ENCODE results near the gene LKAAEAR1. TPM values are rescaled to one million over a fixed set of nuclear protein-coding genes. Genes with fewer than 3 reads are reported as not detected.

Gene LKAAEAR1
- total RNA-seq, 4 donors from 2014 or later, result not detected

GRCh38 chr20:64039293-64040160, 44.7 kb downstream of the LKAAEAR1 start:
- Histone ChIP-seq H3K36me3 (peaks cover 0 to 12% (median 0%) of the 10 kb centered on the region in 3 donors), H3K27me3 (peaks cover 0 to 44% of the 10 kb centered on the region in 2 donors), H3K4me1 (peaks cover 0 to 48% (median 27%) of the 10 kb centered on the region in 4 donors), H3K27ac (peak overlapping the region in 3 of 4 donors; percentile 15 to 79 (median 57)), H3K4me3 (peak overlapping the region; percentile 47 to 59 (median 56)), H3K9me3 (no peaks in the 10 kb centered on the region)
- no peak for DNase-seq
- TF ChIP-seq POLR2A (IDR thresholded peaks at IDR 0.05), result no peak
- TF ChIP-seq, protein P1, sequence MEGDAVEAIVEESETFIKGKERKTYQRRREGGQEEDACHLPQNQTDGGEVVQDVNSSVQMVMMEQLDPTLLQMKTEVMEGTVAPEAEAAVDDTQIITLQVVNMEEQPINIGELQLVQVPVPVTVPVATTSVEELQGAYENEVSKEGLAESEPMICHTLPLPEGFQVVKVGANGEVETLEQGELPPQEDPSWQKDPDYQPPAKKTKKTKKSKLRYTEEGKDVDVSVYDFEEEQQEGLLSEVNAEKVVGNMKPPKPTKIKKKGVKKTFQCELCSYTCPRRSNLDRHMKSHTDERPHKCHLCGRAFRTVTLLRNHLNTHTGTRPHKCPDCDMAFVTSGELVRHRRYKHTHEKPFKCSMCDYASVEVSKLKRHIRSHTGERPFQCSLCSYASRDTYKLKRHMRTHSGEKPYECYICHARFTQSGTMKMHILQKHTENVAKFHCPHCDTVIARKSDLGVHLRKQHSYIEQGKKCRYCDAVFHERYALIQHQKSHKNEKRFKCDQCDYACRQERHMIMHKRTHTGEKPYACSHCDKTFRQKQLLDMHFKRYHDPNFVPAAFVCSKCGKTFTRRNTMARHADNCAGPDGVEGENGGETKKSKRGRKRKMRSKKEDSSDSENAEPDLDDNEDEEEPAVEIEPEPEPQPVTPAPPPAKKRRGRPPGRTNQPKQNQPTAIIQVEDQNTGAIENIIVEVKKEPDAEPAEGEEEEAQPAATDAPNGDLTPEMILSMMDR (IDR thresholded peaks at IDR 0.05), result no peak

DNA sequence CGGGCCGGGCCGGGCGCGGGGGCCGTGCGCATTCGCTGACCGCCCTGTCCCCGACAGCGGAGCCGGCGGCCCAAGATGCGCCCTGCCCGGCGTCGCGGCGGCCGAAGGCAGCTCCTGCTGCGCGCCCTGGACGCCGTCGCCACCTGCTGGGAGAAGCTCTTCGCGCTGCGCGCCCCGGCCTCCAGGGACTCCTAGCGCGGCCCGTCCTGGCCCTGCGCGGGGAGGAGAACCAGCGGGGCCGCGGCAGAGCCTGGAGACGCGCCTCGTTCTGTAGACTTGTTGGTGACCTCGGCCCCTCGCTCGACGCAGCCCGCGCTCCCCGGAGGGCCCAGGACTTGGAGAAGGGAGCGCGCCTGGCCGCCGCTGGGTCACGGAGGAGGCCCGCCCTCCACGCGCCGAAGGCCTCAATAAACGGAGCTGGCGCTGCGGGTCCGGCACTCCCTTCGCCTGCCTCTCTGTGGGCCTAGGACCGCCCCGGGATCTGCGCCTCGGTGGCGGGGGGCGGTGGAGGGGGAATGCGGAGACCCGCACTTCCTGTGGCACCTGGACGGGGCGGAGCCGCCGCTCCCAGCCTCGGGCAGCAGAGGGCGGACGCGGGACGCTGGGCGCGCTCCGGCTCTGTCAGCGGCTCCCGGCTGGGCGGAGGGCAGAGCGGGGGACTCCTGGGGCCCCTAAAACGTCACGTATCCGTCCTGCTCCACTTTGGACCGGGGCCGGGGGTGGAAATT, 45.5 kb downstream of the LKAAEAR1 start:
- H3K36me3 ChIP-seq, result peaks cover 0 to 20% (median 0%) of the 10 kb centered on the region in 3 donors
- H3K27me3 ChIP-seq, result peaks cover 0 to 44% of the 10 kb centered on the region in 2 donors
- peak overlapping the region; percentile 47 to 59 (median 56) for H3K4me3 ChIP-seq
- no peaks in the 10 kb centered on the region for H3K9me3 ChIP-seq
- H3K27ac ChIP-seq, result peak overlapping the region; percentile 24 to 79 (median 46)
- no peak for TF ChIP-seq POLR2A (IDR thresholded peaks at IDR 0.05)
- TF ChIP-seq, protein P1 (IDR thresholded peaks at IDR 0.05), result peak; percentile 47 to 73 (median 62)
- peak; percentile 81 to 90 (median 85) for DNase-seq
- peaks cover 0 to 48% (median 27%) of the 10 kb centered on the region in 4 donors for H3K4me1 ChIP-seq

DNA sequence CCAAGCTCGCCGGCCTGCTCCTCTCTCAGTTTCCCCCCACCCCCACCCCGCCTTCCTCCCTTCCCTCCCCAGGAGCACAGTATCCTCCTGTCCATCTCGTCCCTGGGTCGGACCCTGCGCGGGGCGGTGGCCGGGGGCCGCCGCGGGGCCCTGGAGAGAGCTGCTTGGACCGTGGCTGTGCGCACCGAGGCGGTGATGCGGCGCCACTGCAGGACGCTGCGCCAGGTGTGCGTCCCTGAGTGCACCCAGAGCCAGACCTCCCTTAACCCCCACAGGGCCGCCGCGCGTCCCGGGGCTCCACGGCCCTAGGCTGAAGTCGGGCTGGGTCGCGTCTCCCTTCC, 46.0 kb downstream of the LKAAEAR1 start:
- Histone ChIP-seq H3K4me3 (peak overlapping the region; percentile 47 to 59 (median 56)), H3K36me3 (peaks cover 0 to 25% (median 0%) of the 10 kb centered on the region in 3 donors), H3K27me3 (peaks cover 0 to 44% of the 10 kb centered on the region in 2 donors), H3K9me3 (no peaks in the 10 kb centered on the region), H3K4me1 (peaks cover 0 to 48% (median 27%) of the 10 kb centered on the region in 4 donors), H3K27ac (peak overlapping the region in 3 of 4 donors; percentile 36 to 79 (median 57))
- TF ChIP-seq, protein P1 (IDR thresholded peaks at IDR 0.05), result no peak
- no peak for TF ChIP-seq POLR2A (IDR thresholded peaks at IDR 0.05)
- peak in 1 of 3 donors; percentile 34 for DNase-seq

DNA sequence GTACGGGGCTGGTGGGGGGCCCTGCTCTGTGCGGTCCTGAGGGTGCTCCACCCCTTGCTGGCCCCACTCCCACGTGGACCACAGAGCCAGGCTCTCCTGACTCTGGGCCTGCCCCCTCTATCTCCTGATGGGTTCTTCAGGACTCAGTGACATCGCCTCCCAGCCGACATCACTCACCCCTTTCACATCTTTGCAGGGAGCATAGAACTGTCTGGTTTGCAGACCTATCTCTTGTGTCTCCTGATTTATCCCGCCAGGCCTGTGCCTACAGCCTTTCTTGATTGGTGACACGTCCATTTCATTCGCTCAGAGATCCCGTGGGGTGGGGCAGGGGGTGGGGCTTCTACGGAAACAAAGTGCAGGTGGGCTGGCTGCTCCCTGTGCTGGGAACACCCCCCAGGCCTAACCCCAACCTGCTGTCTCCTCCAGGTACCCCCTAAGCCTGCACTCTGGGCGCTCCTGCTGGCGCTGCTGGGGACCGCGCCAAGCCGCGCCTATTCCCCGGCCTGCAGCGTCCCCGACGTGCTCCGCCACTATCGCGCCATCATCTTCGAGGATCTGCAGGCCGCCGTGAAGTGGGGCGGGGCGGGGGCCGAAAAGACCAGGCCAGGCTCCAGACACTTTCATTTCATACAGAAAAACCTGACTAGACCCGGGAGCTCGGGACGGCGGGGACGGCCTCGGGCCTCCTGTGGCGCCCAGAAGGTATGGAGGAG, 46.5 kb downstream of the LKAAEAR1 start:
- Histone ChIP-seq H3K4me1 (peaks cover 0 to 48% (median 27%) of the 10 kb centered on the region in 4 donors), H3K9me3 (no peaks in the 10 kb centered on the region), H3K36me3 (peaks cover 0 to 31% (median 0%) of the 10 kb centered on the region in 3 donors), H3K4me3 (peak overlapping the region; percentile 47 to 59 (median 56)), H3K27me3 (peaks cover 0 to 44% of the 10 kb centered on the region in 2 donors), H3K27ac (no peak overlapping the region)
- DNase-seq, result no peak
- no peak for TF ChIP-seq POLR2A (IDR thresholded peaks at IDR 0.05)
- TF ChIP-seq, protein P1 (IDR thresholded peaks at IDR 0.05), result no peak

GRCh38 chr20:64037199-64037497, 47.0 kb downstream of the LKAAEAR1 start:
- peaks cover 0 to 44% (median 24%) of the 10 kb centered on the region in 4 donors for H3K4me1 ChIP-seq
- DNase-seq, result no peak
- peaks cover 0 to 36% (median 0%) of the 10 kb centered on the region in 3 donors for H3K36me3 ChIP-seq
- no peak overlapping the region for H3K27ac ChIP-seq
- TF ChIP-seq, protein P1 (IDR thresholded peaks at IDR 0.05), result no peak
- no peak for TF ChIP-seq POLR2A (IDR thresholded peaks at IDR 0.05)
- H3K4me3 ChIP-seq, result no peak overlapping the region
- H3K9me3 ChIP-seq, result no peaks in the 10 kb centered on the region
- H3K27me3 ChIP-seq, result peaks cover 0 to 41% of the 10 kb centered on the region in 2 donors

All from Peyer's patch (tissue), 4 donors.